Measurements from ENCODE around the gene FIBP. TPM values are rescaled to one million over a fixed set of nuclear protein-coding genes. Genes with fewer than 3 reads are reported as not detected.

FIBP gene
- total and polyA plus RNA-seq, 2 of the 4 experiments (the other 2 are of a cell fraction) = 141 to 182 TPM

- Histone ChIP-seq H2AK9ac (replicated peaks; ENCODE audit: low read depth, low read length, poor library complexity) (peak overlapping the region; percentile 99), H4K5ac (ENCODE audit: low read depth, low read length) (peak overlapping the region; percentile 33; the same call in 1 of the 2 replicates), H3K9me1 (ENCODE audit: insufficient read depth, low read length) (0 out of 2 replicates have a peak, but pooled peaks cover 5% of the 10 kb centered on the region), H3K56ac (ENCODE audit: extremely low read depth, insufficient read depth, low read length) (0 out of 2 replicates have a peak overlapping the region, but pooled peaks have one; percentile 88), H3K9me3 (ENCODE audit: control insufficient read depth, insufficient read depth, low read length) (no peaks in the 10 kb centered on the region), H2BK15ac (ENCODE audit: low read depth, low read length) (no peak overlapping the region), H3K27me3 (ENCODE audit: control insufficient read depth, insufficient read depth, low read length) (no peaks in the 10 kb centered on the region), H2BK20ac (ENCODE audit: low read depth, low read length) (no peak overlapping the region), H3K4me3 (ENCODE audit: insufficient read depth, low read depth, low read length) (peak overlapping the region; percentile 89), H3K4me2 (ENCODE audit: low read depth, low read length) (peak overlapping the region; percentile 96), H3K36me3 (ENCODE audit: control insufficient read depth, insufficient read depth, low read length) (peaks cover 49% of the 10 kb centered on the region), H3K9ac (ENCODE audit: low read depth, low read length) (peak overlapping the region; percentile 98), H3K4ac (ENCODE audit: low read depth, low read length) (peak overlapping the region; percentile 97), H3K4me1 (ENCODE audit: control insufficient read depth, insufficient read depth, low read length) (peaks cover 14% of the 10 kb centered on the region), H4K20me1 (ENCODE audit: insufficient read depth, low read length) (peaks cover 35% of the 10 kb centered on the region), H2AFZ (replicated peaks; ENCODE audit: low read length, poor library complexity) (peak overlapping the region; percentile 76), H3K79me1 (ENCODE audit: low read depth in 1 of 2, low read length in 2 of 2) (peaks cover 18 to 62% of the 10 kb centered on the region in 2 experiments), H3K18ac (ENCODE audit: low read depth, low read length) (no peak overlapping the region; the same call in 1 of the 2 replicates), H3K27ac (ENCODE audit: insufficient read depth, low read length) (peak overlapping the region; percentile 98), H2AK5ac (ENCODE audit: low read depth, low read length) (peak overlapping the region; percentile 87), H4K91ac (ENCODE audit: insufficient read depth, low read depth, low read length) (peak overlapping the region; percentile 81; the same call in 1 of the 2 replicates), H3K14ac (replicated peaks; ENCODE audit: low read depth, low read length) (peak overlapping the region; percentile 97), H2BK5ac (ENCODE audit: low read depth, low read length, poor library complexity, severe bottlenecking) (peak overlapping the region; percentile 97), H3K23ac (ENCODE audit: low read depth, low read length) (peak overlapping the region; percentile 93), H4K8ac (ENCODE audit: low read depth in 2 of 2, low read length in 2 of 2) (peak overlapping the region; percentile 73; a peak in 3 of 4 replicates), H2BK120ac (ENCODE audit: low read depth, low read length) (no peak overlapping the region)
- dilution Hi-C loops (cut with HindIII; ENCODE audit: low sequenced_read_pairs, unreplicated experiment) = no loop called here
- ATAC-seq (ENCODE audit: low read depth) (no peak), DNase-seq (no peak)
- in situ Hi-C loops (cut with MboI; ENCODE audit: low sequenced_read_pairs) = no loop called here
- 82% methylated on average over 6 of the region's 24 CpGs; no CpG with 5 or more reads in 1 of the 2 experiments for WGBS, 2 experiments (ENCODE audit: extremely low coverage in 2 of 2, insufficient read length in 1 of 2)
- ChIA-PET POLR2A (ENCODE audit: unreplicated experiment) (interaction anchor here (0.5 to 1.4 kb wide), 7 partner anchors 8 to 19 kb away, joined by 3 to 7 read pairs (median 4); partner anchors contain the start of genes CCDC85B and FIBP), CTCF (interaction anchor here (1.2 to 2.1 kb wide), 2 partner anchors 14 to 17 kb away, joined by 8 to 9 read pairs; partner anchors contain the start of gene FIBP)
- no TSS peak for BruUV-seq (replicated peaks)
- intact Hi-C loops (cut with micrococcal nuclease) = no loop called here
- TF ChIP-seq USF2 (IDR thresholded peaks at IDR 0.05; ENCODE audit: low read depth, low read length) = no peak
- TF ChIP-seq MAZ (IDR thresholded peaks at IDR 0.05; ENCODE audit: borderline replicate concordance, low read depth, low read length) = no peak
- no peak for TF ChIP-seq MAFK (IDR thresholded peaks at IDR 0.05; ENCODE audit: low read depth, low read length)
- no peak for TF ChIP-seq MXI1 (IDR thresholded peaks at IDR 0.05; ENCODE audit: borderline replicate concordance, low read depth, low read length)
- TF ChIP-seq CHD1 (IDR thresholded peaks at IDR 0.05; ENCODE audit: low read depth, low read length) = no peak
- no peak for TF ChIP-seq RCOR1 (IDR thresholded peaks at IDR 0.05; ENCODE audit: insufficient replicate concordance, low read length)
- TF ChIP-seq RFX5 (IDR thresholded peaks at IDR 0.05; ENCODE audit: low read depth, low read length) = no peak
- no peak for TF ChIP-seq BHLHE40 (IDR thresholded peaks at IDR 0.05; ENCODE audit: low read depth, low read length)
- TF ChIP-seq RAD21 (IDR thresholded peaks at IDR 0.05; ENCODE audit: low read length) = no peak
- TF ChIP-seq NFE2L2 (IDR thresholded peaks at IDR 0.05; ENCODE audit: low read depth, low read length) = no peak
- TF ChIP-seq CEBPB (IDR thresholded peaks at IDR 0.05; ENCODE audit: low read depth, low read length) = no peak
- TF ChIP-seq CTCF (conservative IDR thresholded peaks at IDR 0.05; ENCODE audit: low read depth, low read length) = no peak
- TF ChIP-seq POLR2A (IDR thresholded peaks at IDR 0.05; ENCODE audit: low read depth, low read length) = no peak; the same call in 1 of the 2 replicates
- TF ChIP-seq SMC3 (IDR thresholded peaks at IDR 0.05; ENCODE audit: low read depth, low read length) = no peak
- TF ChIP-seq FOS (IDR thresholded peaks at IDR 0.05; ENCODE audit: low read depth, low read length) = no peak
These were observed 17.3 kb downstream of the FIBP start for GRCh38 chr11:65870706-65871681.
